Cardiac fibroblast (primary cell): Measurements from ENCODE around the gene LRRFIP2.

Source experiments
- DNase-seq, 2 donors: peaks; one replicate each; pipeline versions ENCODE4 v3.0.0 to v3.0.0-alpha.2; 2010; ENCODE audit warnings: low read depth in 2 of 2
- H3K4me3 ChIP-seq, 2 donors: replicated peaks in 1 of 2; 1 replicate in 1 of 2; 2 replicates in 1 of 2; pipeline ENCODE4 v1.5.1; 2011; ENCODE audit warnings: low read depth in 2 of 2, low read length in 2 of 2, mild to moderate bottlenecking in 2 of 2, moderate library complexity in 1 of 2
- CTCF ChIP-seq: IDR thresholded peaks from one replicate; pipeline ENCODE4 v1.5.1; 2011; ENCODE audit warnings: low read depth, mild to moderate bottlenecking, low read length, inconsistent platforms

Gene LRRFIP2

GRCh38 chr3:37024092-37024491 is 150.3 kb downstream of the LRRFIP2 start:
- DNase-seq, result peak; percentile 25 to 48
- no peak overlapping the region for H3K4me3 ChIP-seq
- TF ChIP-seq CTCF, result peak; percentile 46

- TF ChIP-seq CTCF, result no peak
- H3K4me3 ChIP-seq, result no peak overlapping the region
- no peak for DNase-seq
Observed at GRCh38 chr3:37017683-37018082, 156.7 kb downstream of the LRRFIP2 start.

- DNase-seq, result no peak
- no peak overlapping the region for H3K4me3 ChIP-seq
- no peak for TF ChIP-seq CTCF
Observed at GRCh38 chr3:37016903-37017302, 157.5 kb downstream of the LRRFIP2 start.

- no peak overlapping the region for H3K4me3 ChIP-seq
- TF ChIP-seq CTCF, result no peak
- DNase-seq, result no peak
Observed at GRCh38 chr3:37015642-37016041, 158.7 kb downstream of the LRRFIP2 start.

GRCh38 chr3:37014620-37015019 is 159.8 kb downstream of the LRRFIP2 start:
- H3K4me3 ChIP-seq, result no peak overlapping the region
- no peak for DNase-seq
- no peak for TF ChIP-seq CTCF
